OCI-LY3 (cell line): ENCODE measurements around the gene PRKAA2.

Experiments
- CTCF ChIP-seq: fragments of 200-600, 300-600 bp; sonication (generic); IDR thresholded peaks from 2 replicates; pipeline ENCODE4 v1.5.1; 2014; ENCODE audit warnings: antibody characterized with exemption, low read length, low read depth
- EZH2phosphoT487 ChIP-seq: fragments of 200-600 bp; shearing (Covaris generic); IDR thresholded peaks from 2 replicates; pipeline ENCODE4 v1.6.1; 2018; ENCODE audit warnings: antibody characterized with exemption, mixed run types, low read depth

- TF ChIP-seq CTCF (no peak), EZH2phosphoT487 (no peak)
These were observed 68.0 kb downstream of the PRKAA2 start for GRCh38 chr1:56713112-56713511.
